CD4-positive, CD25-positive, alpha-beta regulatory T cell (primary cell): ENCODE data around the gene DUS4L. TPM values are rescaled to one million over a fixed set of nuclear protein-coding genes. Genes with fewer than 3 reads are reported as not detected.
A peak's percentile ranks its signal among the peaks of the same experiment; 100 is the strongest.
"Not testable (repeated sequence)": the region's sequence is repeated elsewhere in the genome, so short reads cannot be mapped to it uniquely, and the experiment has no call there.

Source experiments
- ATAC-seq, 2 donors: fragments of 150-1000 bp; cut with Tn5 transposase; one replicate each; pipeline ENCODE4 v1.10.0; 2021; ENCODE audit warnings: low read depth in 2 of 2, moderate number of reproducible peaks in 2 of 2, moderate library complexity in 1 of 2
- DNase-seq, 3 donors: peaks; one replicate each; pipeline versions ENCODE4 v3.0.0 to v3.0.0-alpha.2; 2012 to 2022; ENCODE audit warnings: mixed read lengths in 1 of 3
- H3K27ac ChIP-seq: one replicate; pipeline ENCODE4 v1.7.0; 2013; ENCODE audit warnings: mild to moderate bottlenecking, low read length; ENCODE audit not compliant: insufficient read depth, poor library complexity, severe bottlenecking
- H3K27me3 ChIP-seq: one replicate; pipeline ENCODE4 v1.7.0; 2013; ENCODE audit warnings: low read length; ENCODE audit not compliant: control insufficient read depth, insufficient read depth
- H3K36me3 ChIP-seq: one replicate; pipeline ENCODE4 v1.7.0; 2013; ENCODE audit warnings: mild to moderate bottlenecking, low read length, moderate library complexity; ENCODE audit not compliant: control insufficient read depth, insufficient read depth
- H3K4me1 ChIP-seq: 2 replicates; pipeline ENCODE4 v1.7.0; 2013; ENCODE audit warnings: mild to moderate bottlenecking, low read length; ENCODE audit not compliant: insufficient read depth, control insufficient read depth, poor library complexity, severe bottlenecking
- H3K4me3 ChIP-seq: one replicate; pipeline ENCODE4 v1.7.0; 2013; ENCODE audit warnings: low read depth, mild to moderate bottlenecking, low read length, moderate library complexity
- H3K9me3 ChIP-seq, 2 experiments: 1 replicate in 1 of 2; 2 replicates in 1 of 2; pipeline ENCODE4 v1.7.0; 2013; ENCODE audit warnings: low read length in 2 of 2, mild to moderate bottlenecking in 1 of 2, moderate library complexity in 1 of 2; ENCODE audit not compliant: control insufficient read depth in 2 of 2
- H3K27ac Mint-ChIP-seq, 3 donors: one replicate each; pipeline ENCODE4 v1.8.0; 2020 to 2022; ENCODE audit warnings: mild to moderate bottlenecking in 3 of 3, mixed read lengths in 3 of 3, moderate library complexity in 2 of 3
- H3K27me3 Mint-ChIP-seq: one replicate; pipeline ENCODE4 v1.8.0; 2022; ENCODE audit warnings: mild to moderate bottlenecking, mixed read lengths
- H3K36me3 Mint-ChIP-seq: one replicate; pipeline ENCODE4 v1.8.0; 2020; ENCODE audit warnings: mixed read lengths
- H3K4me1 Mint-ChIP-seq, 4 donors: one replicate each; pipeline ENCODE4 v1.8.0; 2020 to 2022; ENCODE audit warnings: mixed read lengths in 4 of 4, mild to moderate bottlenecking in 1 of 4
- H3K4me3 Mint-ChIP-seq, 4 donors: one replicate each; pipeline ENCODE4 v1.8.0; 2020 to 2022; ENCODE audit warnings: mild to moderate bottlenecking in 4 of 4, mixed read lengths in 4 of 4, moderate library complexity in 3 of 4
- H3K9me3 Mint-ChIP-seq, 7 donors: one replicate each; pipeline ENCODE4 v1.8.0; 2020 to 2022; ENCODE audit warnings: mixed read lengths in 7 of 7, mild to moderate bottlenecking in 3 of 7, moderate library complexity in 2 of 7
- polyA plus RNA-seq, 4 donors: library from polyadenylated mRNA; unstranded; fragments of 300-500 nt; fragmentation: Illumina TruSeq; gene quantifications; one replicate each; pipeline ENCODE4 v1.2.3, GENCODE V29; 2021
- total RNA-seq: library from RNA; stranded (reverse); gene quantifications from one replicate; pipeline ENCODE4 v1.2.3, GENCODE V29; 2022

The DUS4L gene
- total RNA-seq = 6.9 TPM
- polyA plus RNA-seq = 1 to 10 TPM; 4.4 to 5.0 (median 4.7) TPM

- H3K36me3 Mint-ChIP-seq = peaks cover 14% of the 10 kb centered on the region
- H3K4me1 Mint-ChIP-seq = peaks cover 39 to 64% (median 54%) of the 10 kb centered on the region in 4 donors
- ATAC-seq (peak; percentile 90 to 91), DNase-seq (peak; percentile 79 to 89 (median 86))
- peaks cover 0 to 3% (median 0%) of the 10 kb centered on the region in 7 donors for H3K9me3 Mint-ChIP-seq
- peak within 1 kb of the TSS; percentile 83 to 98 (median 90) for H3K4me3 Mint-ChIP-seq
- no peaks in the 10 kb centered on the region for H3K9me3 ChIP-seq
- peaks cover 2% of the 10 kb centered on the region for H3K36me3 ChIP-seq
- H3K27ac ChIP-seq = peak within 1 kb of the TSS; percentile 90
- H3K27me3 Mint-ChIP-seq = no peaks in the 10 kb centered on the region
- peaks cover 46% of the 10 kb centered on the region for H3K4me1 ChIP-seq
- peak within 1 kb of the TSS; percentile 83 for H3K4me3 ChIP-seq
- H3K27me3 ChIP-seq = no peaks in the 10 kb centered on the region
- peak within 1 kb of the TSS; percentile 92 to 98 (median 93) for H3K27ac Mint-ChIP-seq
Observed at GRCh38 chr7:107563775-107564552, at the start of gene DUS4L, which contains the start of gene COG5. Gene DUS4L, plus strand, starts transcription at chr7:107563971. Its CDS starts 3,100 bp downstream, at chr7:107567071. Gene COG5, minus strand, starts transcription at chr7:107563920. Its CDS starts 24 bp downstream, at chr7:107563896.

DNA sequence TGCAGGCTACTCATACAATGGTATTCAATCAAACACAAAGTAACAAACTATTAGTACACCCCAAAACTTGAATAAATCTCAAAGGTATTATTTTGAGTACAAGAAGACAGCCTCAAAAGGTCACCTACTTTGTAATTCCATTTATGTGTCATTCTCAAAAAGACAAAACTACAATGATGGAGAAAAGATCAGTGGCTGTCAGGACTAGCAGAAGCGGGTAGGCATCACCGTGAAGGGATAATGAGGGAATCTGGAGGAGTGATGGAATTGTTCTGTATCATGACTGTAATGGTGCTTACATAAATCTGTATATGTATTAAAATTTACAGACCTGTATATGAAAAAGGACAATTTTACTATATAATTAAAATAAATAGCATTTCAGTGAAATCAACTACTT lies 37.1 kb upstream of the DUS4L start:
- H3K9me3 ChIP-seq = no peaks in the 10 kb centered on the region
- no peak for DNase-seq
- no peaks in the 10 kb centered on the region for H3K4me1 ChIP-seq
- no peak overlapping the region for H3K4me3 ChIP-seq
- peak overlapping the region; percentile 35 for H3K27ac ChIP-seq
- Mint-ChIP-seq H3K27ac (no peak overlapping the region), H3K4me3 (no peak overlapping the region), H3K4me1 (peaks cover 10 to 41% (median 30%) of the 10 kb centered on the region in 4 donors), H3K9me3 (no peaks in the 10 kb centered on the region), H3K27me3 (no peaks in the 10 kb centered on the region), H3K36me3 (peaks cover 49% of the 10 kb centered on the region)
- no peaks in the 10 kb centered on the region for H3K27me3 ChIP-seq
- peaks cover 35% of the 10 kb centered on the region for H3K36me3 ChIP-seq
- no peak for ATAC-seq

GRCh38 chr7:107527196-107527595 lies 36.6 kb upstream of the DUS4L start:
- no peaks in the 10 kb centered on the region for H3K4me1 ChIP-seq
- ATAC-seq (no peak), DNase-seq (no peak)
- no peak overlapping the region for H3K27ac Mint-ChIP-seq
- peaks cover 10 to 36% (median 29%) of the 10 kb centered on the region in 4 donors for H3K4me1 Mint-ChIP-seq
- H3K27ac ChIP-seq = no peak overlapping the region
- no peak overlapping the region for H3K4me3 Mint-ChIP-seq
- no peak overlapping the region for H3K4me3 ChIP-seq
- H3K9me3 ChIP-seq = no peaks in the 10 kb centered on the region
- peaks cover 45% of the 10 kb centered on the region for H3K36me3 Mint-ChIP-seq
- H3K27me3 ChIP-seq = no peaks in the 10 kb centered on the region
- H3K27me3 Mint-ChIP-seq = no peaks in the 10 kb centered on the region
- H3K9me3 Mint-ChIP-seq = no peaks in the 10 kb centered on the region
- peaks cover 35% of the 10 kb centered on the region for H3K36me3 ChIP-seq

GRCh38 chr7:107528461-107528860 lies 35.3 kb upstream of the DUS4L start:
- H3K9me3 ChIP-seq = no peaks in the 10 kb centered on the region
- H3K9me3 Mint-ChIP-seq = no peaks in the 10 kb centered on the region
- no peak for DNase-seq
- ATAC-seq = no peak
- peak overlapping the region in 1 of 3 donors; percentile 6 for H3K27ac Mint-ChIP-seq
- no peak overlapping the region for H3K27ac ChIP-seq
- no peaks in the 10 kb centered on the region for H3K27me3 Mint-ChIP-seq
- H3K4me1 Mint-ChIP-seq = peaks cover 10 to 41% (median 28%) of the 10 kb centered on the region in 4 donors
- H3K4me3 Mint-ChIP-seq = no peak overlapping the region
- H3K36me3 ChIP-seq = peaks cover 35% of the 10 kb centered on the region
- no peak overlapping the region for H3K4me3 ChIP-seq
- H3K36me3 Mint-ChIP-seq = peaks cover 44% of the 10 kb centered on the region
- no peaks in the 10 kb centered on the region for H3K4me1 ChIP-seq
- H3K27me3 ChIP-seq = no peaks in the 10 kb centered on the region

GRCh38 chr7:107530751-107531150 lies 33.0 kb upstream of the DUS4L start:
- Histone ChIP-seq H3K36me3 (peaks cover 28% of the 10 kb centered on the region), H3K4me3 (no peak overlapping the region), H3K4me1 (no peaks in the 10 kb centered on the region), H3K27ac (no peak overlapping the region), H3K27me3 (no peaks in the 10 kb centered on the region), H3K9me3 (no peaks in the 10 kb centered on the region)
- H3K9me3 Mint-ChIP-seq = peaks cover 0 to 9% (median 0%) of the 10 kb centered on the region in 7 donors
- no peak for ATAC-seq
- H3K4me3 Mint-ChIP-seq = no peak overlapping the region
- no peaks in the 10 kb centered on the region for H3K27me3 Mint-ChIP-seq
- DNase-seq = no peak
- peaks cover 21 to 59% (median 39%) of the 10 kb centered on the region in 4 donors for H3K4me1 Mint-ChIP-seq
- peak overlapping the region in 1 of 3 donors; percentile 1 for H3K27ac Mint-ChIP-seq
- H3K36me3 Mint-ChIP-seq = peaks cover 57% of the 10 kb centered on the region

DNA sequence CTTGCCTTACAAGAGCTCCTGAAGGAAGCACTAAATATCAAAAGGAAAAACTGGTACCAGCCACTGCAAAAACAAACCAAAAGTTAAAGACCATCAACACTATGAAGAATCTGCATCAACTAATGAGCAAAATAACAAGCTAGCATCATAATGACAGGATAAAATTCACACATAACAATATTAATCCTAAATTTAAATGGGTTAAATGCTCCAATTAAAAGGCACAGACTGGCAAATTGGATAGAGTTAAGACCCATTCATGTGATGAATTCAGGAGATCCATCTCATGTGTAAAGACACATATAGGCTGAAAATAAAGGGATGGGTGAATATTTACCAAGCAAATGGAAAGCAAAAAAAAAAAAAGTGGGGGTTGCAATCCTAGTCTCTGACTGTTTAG lies 29.6 kb upstream of the DUS4L start:
- Mint-ChIP-seq H3K27ac (peak overlapping the region in 1 of 3 donors; percentile 53), H3K4me3 (peak overlapping the region in 1 of 4 donors; percentile 51), H3K36me3 (peaks cover 64% of the 10 kb centered on the region), H3K27me3 (no peaks in the 10 kb centered on the region), H3K9me3 (peaks cover 0 to 12% (median 0%) of the 10 kb centered on the region in 7 donors), H3K4me1 (peaks cover 18 to 52% (median 32%) of the 10 kb centered on the region in 4 donors)
- Histone ChIP-seq H3K27ac (no peak overlapping the region), H3K36me3 (peaks cover 20% of the 10 kb centered on the region), H3K4me3 (no peak overlapping the region), H3K27me3 (no peaks in the 10 kb centered on the region), H3K9me3 (no peaks in the 10 kb centered on the region), H3K4me1 (no peaks in the 10 kb centered on the region)
- ATAC-seq (no peak), DNase-seq (no peak)

- not testable (repeated sequence) for H3K4me1 ChIP-seq, ATAC-seq, H3K27me3 Mint-ChIP-seq, H3K4me3 ChIP-seq, H3K27ac Mint-ChIP-seq, DNase-seq, H3K9me3 ChIP-seq, H3K27me3 ChIP-seq, H3K27ac ChIP-seq, H3K4me3 Mint-ChIP-seq
- Mint-ChIP-seq H3K36me3 (peaks cover 58% of the 10 kb centered on the region), H3K4me1 (peaks cover 15 to 54% (median 28%) of the 10 kb centered on the region in 4 donors), H3K9me3 (peaks cover 0 to 12% (median 0%) of the 10 kb centered on the region in 7 donors)
- peaks cover 35% of the 10 kb centered on the region for H3K36me3 ChIP-seq
Observed at GRCh38 chr7:107537228-107537627, 26.5 kb upstream of the DUS4L start.
